Stimulated activated CD8-positive, alpha-beta memory T cell treated with anti-CD3 and anti-CD28 coated beads, Interleukin-7, amount 100 ng/mL, for 48 hours (primary cell): ENCODE results near the gene SKP1.
"Not testable (repeated sequence)": the region's sequence is repeated elsewhere in the genome, so short reads cannot be mapped to it uniquely, and the experiment has no call there.

ENCODE experiments used
- DNase-seq, 2 donors: peaks; one replicate each; pipeline ENCODE4 v3.0.0-alpha.2; 2020; ENCODE audit warnings: low read depth in 1 of 2; ENCODE audit errors: extremely low read depth in 1 of 2

SKP1 gene

GRCh38 chr5:134176511-134177368, at the start of gene SKP1:
SKP1 (minus strand) TSS chr5:134176950; CDS start chr5:134174022, 2,928 bp downstream.
- DNase-seq: peak; percentile 65 to 69

GRCh38 chr5:134225780-134226440, 49.2 kb upstream of the SKP1 start, which contains the start of gene PPP2CA:
PPP2CA (minus strand) TSS chr5:134226073; CDS start chr5:134225861, 212 bp downstream.
- DNase-seq: peak; percentile 98 to 100

- DNase-seq: peak; percentile 41 to 52
Observed at GRCh38 chr5:134224888-134225779, 48.4 kb upstream of the SKP1 start.

GRCh38 chr5:134223406-134224248, 46.9 kb upstream of the SKP1 start:
- DNase-seq: no peak

- DNase-seq: not testable (repeated sequence)
Observed at GRCh38 chr5:134221690-134222089, 44.9 kb upstream of the SKP1 start.

- DNase-seq: no peak
Observed at GRCh38 chr5:134215757-134216156, 39.0 kb upstream of the SKP1 start.

GRCh38 chr5:134211263-134212031, 34.7 kb upstream of the SKP1 start:
- DNase-seq: not testable (repeated sequence)

- no peak for DNase-seq
Observed at GRCh38 chr5:134209477-134210245, 32.9 kb upstream of the SKP1 start.

- no peak for DNase-seq
Observed at GRCh38 chr5:134207696-134208095, 30.9 kb upstream of the SKP1 start.

- DNase-seq: no peak
Observed at GRCh38 chr5:134206627-134207160, 29.9 kb upstream of the SKP1 start.

- DNase-seq: no peak
Observed at GRCh38 chr5:134204575-134204974, 27.8 kb upstream of the SKP1 start.

- no peak for DNase-seq
Observed at GRCh38 chr5:134203630-134204029, 26.9 kb upstream of the SKP1 start.

GRCh38 chr5:134195666-134196065, 18.9 kb upstream of the SKP1 start:
- DNase-seq: no peak

- DNase-seq: no peak
Observed at GRCh38 chr5:134189031-134189430, 12.3 kb upstream of the SKP1 start.

- DNase-seq: no peak
Observed at GRCh38 chr5:134188092-134188491, 11.3 kb upstream of the SKP1 start.

- peak; percentile 33 to 63 for DNase-seq
Observed at GRCh38 chr5:134184155-134185135, 7.7 kb upstream of the SKP1 start.

GRCh38 chr5:134183481-134183880, 6.7 kb upstream of the SKP1 start:
- DNase-seq: no peak
